Small intestine (tissue), 7 donors: ENCODE measurements around the gene PELI2. TPM values are rescaled to one million over a fixed set of nuclear protein-coding genes. Genes with fewer than 3 reads are reported as not detected.

Experiments
- DNase-seq, 2 donors: peaks; one replicate each; pipeline versions ENCODE4 v3.0.0 to v3.0.0-alpha.2; 2013
- FAIRE-seq: peaks from 2 replicates; lab custom pipeline; 2012; peaks lifted over from hg19 to GRCh38; lab: Jason Lieb, UNC
- H3K27ac ChIP-seq, 3 donors: one replicate each; pipeline ENCODE4 v1.5.1; 2013; ENCODE audit warnings: low read length in 2 of 3, mild to moderate bottlenecking in 2 of 3, control low read depth in 1 of 3, inconsistent platforms in 1 of 3, low read depth in 1 of 3, moderate library complexity in 1 of 3
- H3K27me3 ChIP-seq, 3 donors: one replicate each; pipeline ENCODE4 v1.6.1; 2013; ENCODE audit warnings: low read length in 3 of 3, inconsistent platforms in 1 of 3; ENCODE audit not compliant: control insufficient read depth in 3 of 3, insufficient read depth in 3 of 3
- H3K36me3 ChIP-seq, 3 donors: one replicate each; pipeline ENCODE4 v1.6.1; 2013; ENCODE audit warnings: low read length in 3 of 3, inconsistent platforms in 1 of 3, low read depth in 1 of 3, mild to moderate bottlenecking in 1 of 3, moderate library complexity in 1 of 3; ENCODE audit not compliant: control insufficient read depth in 3 of 3, insufficient read depth in 2 of 3
- H3K4me1 ChIP-seq, 3 donors: one replicate each; pipeline ENCODE4 v1.6.1; 2013; ENCODE audit warnings: low read length in 2 of 3, inconsistent platforms in 1 of 3, low read depth in 1 of 3, mild to moderate bottlenecking in 1 of 3, moderate library complexity in 1 of 3; ENCODE audit not compliant: control insufficient read depth in 3 of 3, insufficient read depth in 2 of 3
- H3K4me3 ChIP-seq, 3 donors: one replicate each; pipeline ENCODE4 v1.5.1; 2013; ENCODE audit warnings: low read length in 3 of 3, control low read depth in 1 of 3, inconsistent platforms in 1 of 3, low read depth in 1 of 3, mild to moderate bottlenecking in 1 of 3, moderate library complexity in 1 of 3
- H3K9me3 ChIP-seq, 2 donors: one replicate each; pipeline ENCODE4 v1.6.1; 2013; ENCODE audit warnings: low read depth in 1 of 2, low read length in 1 of 2; ENCODE audit not compliant: control insufficient read depth in 2 of 2, insufficient read depth in 1 of 2
- WGBS, 3 donors: extraction: QIAGEN DNeasy Blood & Tissue Kit; methylation state at CpG; one replicate each; pipeline ENCODE4 v1.1.7; 2013; 5-methylcytosine and 5-hydroxymethylcytosine counted together
- polyA plus RNA-seq, 4 donors: library from polyadenylated mRNA; stranded (reverse) in 3 of 4; unstranded in 1 of 4; fragments of 200-250 nt in 3 of 4; fragments of 120-200 nt in 1 of 4; gene quantifications; one replicate each; pipeline versions ENCODE4 v1.2.1 to v1.2.3, GENCODE V29; 2013
- donor health status: healthy with polysubstance abuse.
- donor health status: control.
- donor health status: control.
- donor health status: Bipolar disorder and iron deficiency.
- donor health status: healthy.

The PELI2 gene
- polyA plus RNA-seq, 4 donors: 4.4 to 19.5 (median 8.9) TPM

DNA sequence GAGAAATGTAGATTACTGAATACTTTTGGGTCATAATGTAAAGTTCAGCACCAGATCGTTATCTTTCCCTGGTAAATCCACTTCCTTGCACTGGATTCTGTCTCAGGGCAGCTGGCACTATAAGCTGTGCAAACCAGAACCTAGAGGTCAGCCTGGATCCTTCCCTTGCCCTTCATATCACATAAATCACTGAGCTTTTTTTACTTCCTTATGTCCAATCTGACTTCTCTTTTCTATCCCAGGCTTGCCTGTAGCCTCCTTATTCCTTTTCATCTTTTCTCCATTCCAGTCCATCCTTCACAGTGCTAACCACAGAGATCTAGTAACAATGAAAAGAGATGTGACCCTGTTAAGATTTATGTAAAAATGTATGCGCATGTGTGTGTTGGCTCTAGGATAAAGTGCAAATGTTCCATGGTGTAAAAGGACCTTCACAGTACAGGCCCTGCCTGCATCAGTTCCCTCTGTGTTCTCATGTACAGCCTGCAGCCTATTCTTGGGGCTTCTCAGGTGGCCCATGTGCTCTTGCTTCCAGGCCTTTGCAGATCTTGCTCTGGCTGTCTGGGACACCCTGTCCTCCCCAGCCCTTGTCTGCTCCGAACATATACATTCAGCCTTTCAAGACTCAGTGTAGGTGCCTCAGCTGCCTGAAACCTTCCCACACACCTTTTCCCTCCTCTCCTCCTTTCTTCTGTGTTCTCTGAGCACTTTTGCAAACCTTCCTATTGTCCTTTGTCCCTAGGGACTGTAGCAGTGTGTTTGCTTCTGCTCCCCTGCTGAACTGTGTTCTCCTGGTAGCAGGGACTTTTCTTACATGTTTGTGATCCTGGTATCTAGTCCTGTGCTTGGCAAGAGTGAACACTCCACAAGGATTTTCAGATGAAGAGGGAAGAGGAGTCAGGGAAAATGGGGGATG, 30.0 kb downstream of the PELI2 start:
- 62 to 74% (median 73%) methylated on average over 3 of the region's 3 CpGs for WGBS, 3 donors

DNA sequence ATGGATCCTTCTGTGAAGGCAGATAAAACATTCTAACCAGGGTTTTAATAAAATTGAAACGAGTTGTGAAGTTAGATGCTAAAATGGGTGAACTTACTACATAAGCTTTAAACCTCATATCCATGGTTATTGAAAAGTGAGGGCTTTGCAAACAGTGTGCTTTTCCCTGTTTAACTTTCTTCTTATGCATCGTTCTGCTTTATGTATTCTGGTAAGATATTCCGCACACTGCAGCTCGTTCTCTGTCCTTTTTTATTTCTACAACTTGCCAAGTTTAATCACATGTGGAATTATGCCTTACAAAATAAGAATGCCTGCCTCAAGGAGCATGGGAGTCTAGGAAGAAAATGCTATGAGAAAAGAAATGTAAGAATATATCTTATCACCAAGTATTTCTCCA, 30.9 kb downstream of the PELI2 start:
- no peak for FAIRE-seq
- peaks cover 2 to 5% (median 4%) of the 10 kb centered on the region in 3 donors for H3K4me1 ChIP-seq
- DNase-seq: no peak
- H3K4me3 ChIP-seq: no peak overlapping the region
- no peaks in the 10 kb centered on the region for H3K9me3 ChIP-seq
- H3K36me3 ChIP-seq: no peaks in the 10 kb centered on the region
- H3K27me3 ChIP-seq: no peaks in the 10 kb centered on the region
- H3K27ac ChIP-seq: no peak overlapping the region
- 63 to 83% (median 75%) methylated on average over 4 of the region's 4 CpGs for WGBS, 3 donors

More for the DNA sequence above, 30.0 kb downstream of the PELI2 start:
- Histone ChIP-seq H3K27ac (no peak overlapping the region), H3K27me3 (no peaks in the 10 kb centered on the region), H3K36me3 (no peaks in the 10 kb centered on the region), H3K4me1 (peaks cover 2 to 6% (median 5%) of the 10 kb centered on the region in 3 donors), H3K9me3 (no peaks in the 10 kb centered on the region), H3K4me3 (no peak overlapping the region)
- FAIRE-seq (no peak), DNase-seq (no peak)

DNA sequence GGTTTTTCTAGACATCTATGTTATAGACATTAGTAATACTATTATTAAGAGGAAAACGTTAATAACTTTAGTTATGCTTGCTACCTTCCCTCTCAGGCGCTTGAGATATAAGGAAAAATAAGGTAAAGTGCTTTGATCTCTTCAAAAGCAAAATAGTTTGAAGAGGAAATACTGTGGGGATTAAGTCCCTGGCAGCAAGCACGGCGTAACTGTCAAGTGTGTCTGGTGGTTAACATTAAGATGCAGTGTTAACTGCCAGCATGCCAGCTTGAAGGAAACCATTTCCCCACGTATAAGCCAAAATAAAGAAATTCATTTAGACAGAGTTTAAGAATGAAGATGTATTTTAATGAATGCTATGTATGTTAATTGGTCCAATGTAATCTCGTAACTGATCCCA, 31.8 kb downstream of the PELI2 start:
- H3K27me3 ChIP-seq: no peaks in the 10 kb centered on the region
- H3K4me3 ChIP-seq: no peak overlapping the region
- WGBS, 3 donors: 68 to 88% (median 77%) methylated on average over 6 of the region's 6 CpGs
- H3K27ac ChIP-seq: no peak overlapping the region
- FAIRE-seq: no peak
- no peaks in the 10 kb centered on the region for H3K36me3 ChIP-seq
- H3K4me1 ChIP-seq: peaks cover 2 to 5% (median 4%) of the 10 kb centered on the region in 3 donors
- DNase-seq: no peak
- no peaks in the 10 kb centered on the region for H3K9me3 ChIP-seq

DNA sequence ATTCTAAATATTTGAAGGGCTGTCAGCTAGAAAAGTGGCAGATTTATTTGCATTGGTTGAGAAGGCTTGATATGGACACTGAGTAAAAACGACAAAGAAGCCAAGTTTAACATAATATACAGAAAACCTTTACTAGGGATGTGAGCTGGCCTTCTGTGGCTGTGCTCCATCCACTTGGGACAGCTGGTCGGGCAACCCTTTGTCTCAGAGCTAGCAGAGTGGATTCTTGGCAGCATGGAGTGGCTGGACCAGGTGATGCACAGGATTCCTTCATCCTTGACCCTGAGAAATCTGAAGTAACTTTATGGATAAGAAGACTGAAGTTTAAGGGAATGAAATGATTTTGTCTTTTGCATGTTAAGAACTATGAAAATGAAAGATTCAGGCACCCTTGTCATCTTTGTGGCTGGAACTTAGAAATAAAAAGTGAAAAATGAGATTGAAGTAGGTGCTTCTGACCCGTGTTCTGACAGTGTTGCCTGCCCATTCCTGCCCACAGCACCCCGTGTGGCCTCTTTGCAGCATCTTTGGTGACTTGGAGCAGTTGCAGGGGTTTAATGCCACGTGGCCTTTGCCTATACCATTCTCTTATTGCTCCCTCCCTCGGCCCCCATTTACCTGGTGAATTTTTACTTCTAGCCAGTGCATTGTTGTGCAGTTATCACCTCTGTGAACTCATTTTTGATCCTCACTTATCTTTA, 32.6 kb downstream of the PELI2 start:
- no peaks in the 10 kb centered on the region for H3K36me3 ChIP-seq
- no peak for FAIRE-seq
- H3K27ac ChIP-seq: no peak overlapping the region
- no peak overlapping the region for H3K4me3 ChIP-seq
- no peaks in the 10 kb centered on the region for H3K9me3 ChIP-seq
- DNase-seq: no peak
- H3K4me1 ChIP-seq: peaks cover 2 to 5% (median 4%) of the 10 kb centered on the region in 3 donors
- H3K27me3 ChIP-seq: no peaks in the 10 kb centered on the region
- 70 to 73% (median 70%) methylated on average over 6 of the region's 6 CpGs for WGBS, 3 donors

DNA sequence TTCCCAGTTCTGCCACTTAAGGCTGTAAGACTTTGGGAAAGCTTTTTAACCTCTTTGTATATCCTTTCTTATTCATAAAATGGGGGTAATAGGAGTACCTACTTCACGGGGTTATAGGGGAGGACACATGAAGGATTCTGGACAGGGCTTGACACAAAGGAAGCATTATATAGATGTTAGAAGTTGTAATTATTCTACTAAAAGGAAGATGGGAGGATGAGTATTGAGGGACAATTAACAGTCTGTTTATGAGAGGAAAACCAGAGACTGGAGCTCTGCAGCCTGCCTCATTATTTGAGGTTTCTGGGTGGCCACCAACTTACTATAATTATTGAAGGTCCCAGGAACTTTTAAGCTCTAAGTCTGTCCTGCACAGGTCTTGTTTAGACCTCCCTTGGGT, 34.0 kb downstream of the PELI2 start:
- Histone ChIP-seq H3K27me3 (no peaks in the 10 kb centered on the region), H3K9me3 (no peaks in the 10 kb centered on the region), H3K4me1 (peaks cover 2 to 5% (median 4%) of the 10 kb centered on the region in 3 donors), H3K27ac (no peak overlapping the region), H3K36me3 (no peaks in the 10 kb centered on the region), H3K4me3 (no peak overlapping the region)
- DNase-seq (no peak), FAIRE-seq (no peak)
- WGBS, 3 donors: 90 to 98% (median 93%) methylated on average over 1 of the region's 1 CpG

DNA sequence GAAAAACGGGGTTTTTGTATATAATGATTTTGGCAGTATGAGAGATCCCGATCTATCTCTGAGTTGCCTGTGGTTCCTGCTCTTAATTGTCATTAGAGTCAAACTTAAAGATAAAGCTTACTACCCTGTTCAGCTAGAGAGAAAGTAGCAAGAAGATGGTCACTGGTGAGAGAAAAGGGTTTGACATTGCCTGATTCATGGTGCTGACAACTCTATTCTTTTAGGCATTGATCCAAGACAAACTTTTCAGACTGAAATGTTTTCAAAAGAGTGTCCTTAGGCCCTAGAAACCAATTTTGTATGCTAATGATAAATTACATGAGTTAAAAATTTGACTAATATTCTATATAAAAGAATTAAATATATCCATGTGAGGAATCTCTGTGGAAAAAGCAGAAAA, 35.1 kb downstream of the PELI2 start:
- 86 to 93% (median 89%) methylated on average over 2 of the region's 2 CpGs for WGBS, 3 donors
- no peak overlapping the region for H3K4me3 ChIP-seq
- FAIRE-seq: no peak

DNA sequence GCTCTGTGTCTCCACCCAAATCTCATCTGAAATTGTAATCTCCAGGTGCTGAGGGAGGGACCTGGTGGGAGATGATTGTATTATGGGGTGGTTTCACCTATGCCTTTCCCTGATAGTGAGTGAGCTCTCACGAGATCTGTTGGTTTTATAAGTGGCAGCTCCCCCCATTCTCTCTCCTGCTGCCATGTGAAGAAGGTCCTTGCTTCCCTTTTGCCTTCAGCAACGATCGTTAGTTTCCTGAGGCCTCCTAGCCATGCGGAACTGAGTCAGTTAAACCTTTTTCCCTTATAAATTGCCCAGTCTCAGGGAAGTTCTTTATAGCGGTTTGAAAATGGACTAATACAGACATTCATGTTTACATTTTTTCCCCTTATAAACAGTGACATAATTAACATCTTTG, 36.1 kb downstream of the PELI2 start:
- no peak overlapping the region for H3K27ac ChIP-seq
- no peaks in the 10 kb centered on the region for H3K36me3 ChIP-seq
- H3K4me1 ChIP-seq: peaks cover 0 to 2% (median 0%) of the 10 kb centered on the region in 3 donors
- 75 to 91% (median 87%) methylated on average over 5 of the region's 5 CpGs for WGBS, 3 donors
- no peak for DNase-seq
- H3K4me3 ChIP-seq: no peak overlapping the region
- no peak for FAIRE-seq
- H3K9me3 ChIP-seq: no peaks in the 10 kb centered on the region
- no peaks in the 10 kb centered on the region for H3K27me3 ChIP-seq

More for the DNA sequence above, 35.1 kb downstream of the PELI2 start:
- no peak for DNase-seq
- Histone ChIP-seq H3K36me3 (no peaks in the 10 kb centered on the region), H3K27ac (no peak overlapping the region), H3K27me3 (no peaks in the 10 kb centered on the region), H3K9me3 (no peaks in the 10 kb centered on the region), H3K4me1 (peaks cover 2 to 4% (median 2%) of the 10 kb centered on the region in 3 donors)

DNA sequence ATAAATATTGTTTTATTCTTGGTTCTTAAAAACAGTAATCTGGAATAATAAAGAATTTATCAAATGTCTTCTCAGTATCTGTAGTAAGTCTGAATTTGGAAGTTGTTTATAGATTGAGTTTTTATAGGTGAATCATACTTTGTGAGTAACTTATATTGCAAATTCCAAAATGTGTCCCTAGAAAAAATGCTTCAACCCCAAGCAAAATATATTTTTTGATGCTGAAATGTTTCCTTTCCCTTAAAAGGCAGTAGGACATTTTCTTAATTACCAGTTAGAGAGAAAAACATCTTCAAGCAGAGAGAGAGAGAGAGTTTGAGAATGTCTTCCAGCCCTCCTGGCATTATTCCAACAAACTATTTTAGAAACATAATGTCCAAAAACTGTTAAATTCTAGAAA, 37.9 kb downstream of the PELI2 start:
- FAIRE-seq: no peak
- no peaks in the 10 kb centered on the region for H3K27me3 ChIP-seq

More for the DNA sequence above, 37.9 kb downstream of the PELI2 start:
- no peak overlapping the region for H3K4me3 ChIP-seq
- peaks cover 0 to under 1% (median 0%) of the 10 kb centered on the region in 3 donors for H3K4me1 ChIP-seq
- no peaks in the 10 kb centered on the region for H3K36me3 ChIP-seq
- no peak overlapping the region for H3K27ac ChIP-seq
- H3K9me3 ChIP-seq: no peaks in the 10 kb centered on the region
- DNase-seq: no peak
